Measurements from ENCODE around the gene CTNNBIP1.

DNA sequence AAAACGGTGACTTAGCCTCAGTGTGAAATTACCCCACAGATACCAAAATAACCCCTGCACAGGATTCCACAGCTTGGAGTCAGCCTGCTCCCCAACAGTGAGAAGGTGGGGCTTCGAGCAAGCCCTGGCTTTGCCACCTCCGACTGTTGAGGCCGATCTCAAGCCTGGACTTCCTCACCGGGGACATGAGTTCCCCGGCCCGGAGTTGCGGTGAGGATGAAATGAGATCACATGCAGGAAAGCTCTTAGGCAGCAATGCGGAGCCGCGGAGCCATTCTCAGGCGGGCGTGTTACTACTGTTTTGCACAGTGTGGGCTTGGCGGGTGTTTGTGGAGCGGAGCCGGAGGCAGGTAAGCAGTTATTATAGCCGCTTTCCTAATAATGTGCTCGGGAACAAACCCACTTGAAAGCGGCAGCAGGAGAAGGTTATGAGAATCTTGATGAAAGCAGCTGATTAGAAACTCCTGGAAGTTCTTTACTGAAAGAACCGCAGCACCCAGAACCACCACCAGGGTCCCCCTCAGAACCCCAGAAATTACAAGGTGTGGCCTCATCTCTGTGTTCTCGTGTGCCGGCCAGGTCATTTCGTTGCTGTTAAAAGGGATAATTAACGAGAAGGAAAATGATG, 82.4 kb downstream of the CTNNBIP1 start:
- TF ChIP-seq, protein P1, sequence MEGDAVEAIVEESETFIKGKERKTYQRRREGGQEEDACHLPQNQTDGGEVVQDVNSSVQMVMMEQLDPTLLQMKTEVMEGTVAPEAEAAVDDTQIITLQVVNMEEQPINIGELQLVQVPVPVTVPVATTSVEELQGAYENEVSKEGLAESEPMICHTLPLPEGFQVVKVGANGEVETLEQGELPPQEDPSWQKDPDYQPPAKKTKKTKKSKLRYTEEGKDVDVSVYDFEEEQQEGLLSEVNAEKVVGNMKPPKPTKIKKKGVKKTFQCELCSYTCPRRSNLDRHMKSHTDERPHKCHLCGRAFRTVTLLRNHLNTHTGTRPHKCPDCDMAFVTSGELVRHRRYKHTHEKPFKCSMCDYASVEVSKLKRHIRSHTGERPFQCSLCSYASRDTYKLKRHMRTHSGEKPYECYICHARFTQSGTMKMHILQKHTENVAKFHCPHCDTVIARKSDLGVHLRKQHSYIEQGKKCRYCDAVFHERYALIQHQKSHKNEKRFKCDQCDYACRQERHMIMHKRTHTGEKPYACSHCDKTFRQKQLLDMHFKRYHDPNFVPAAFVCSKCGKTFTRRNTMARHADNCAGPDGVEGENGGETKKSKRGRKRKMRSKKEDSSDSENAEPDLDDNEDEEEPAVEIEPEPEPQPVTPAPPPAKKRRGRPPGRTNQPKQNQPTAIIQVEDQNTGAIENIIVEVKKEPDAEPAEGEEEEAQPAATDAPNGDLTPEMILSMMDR (IDR thresholded peaks at IDR 0.05): peak in 1 of 7 experiments; percentile 7
- TF ChIP-seq EP300 (IDR thresholded peaks at IDR 0.05) (no peak), POLR2A (IDR thresholded peaks at IDR 0.05) (no peak)
